VCaP (cell line): ENCODE results near the gene SLCO2A1.

Experiments used
- H3K27ac ChIP-seq: fragments of 450-650 bp; 2 replicates; pipeline ENCODE4 v1.5.1; 2017
- TF ChIP-seq, protein P1 (sequence below): fragments of 450-650 bp; conservative IDR thresholded peaks from 2 replicates; pipeline ENCODE4 v1.5.1; 2017; ENCODE audit warnings: mild to moderate bottlenecking, moderate library complexity

Gene SLCO2A1

DNA sequence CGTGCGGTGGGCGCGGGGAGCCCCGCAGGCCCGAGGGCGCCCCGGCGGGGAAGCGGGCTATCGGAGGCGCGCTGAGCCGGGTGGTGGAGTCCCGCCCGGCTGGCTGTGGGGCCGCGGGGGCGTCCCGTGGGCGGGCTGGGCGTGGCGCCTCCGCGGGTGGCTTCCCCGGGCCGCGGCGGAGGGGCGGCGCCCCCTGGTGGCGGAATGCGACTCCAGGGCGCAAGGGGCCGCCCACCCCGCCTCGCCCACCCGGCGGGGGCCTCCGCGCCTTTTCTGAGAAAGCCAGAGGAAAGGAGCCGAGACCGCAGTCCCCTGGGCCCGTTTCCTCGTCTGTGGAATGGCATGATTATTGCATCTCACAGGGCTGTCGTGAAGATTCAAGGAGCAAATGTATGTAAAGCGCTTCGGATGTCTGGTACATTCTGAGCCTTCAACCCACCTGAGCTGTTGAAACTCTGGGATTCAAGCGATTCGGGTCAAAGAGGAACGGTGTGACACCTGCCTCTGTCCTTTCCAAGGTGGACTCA is 102.1 kb downstream of the SLCO2A1 start:
- peak overlapping the region; percentile 52; the same call in 1 of the 2 replicates for H3K27ac ChIP-seq
- TF ChIP-seq, protein P1, sequence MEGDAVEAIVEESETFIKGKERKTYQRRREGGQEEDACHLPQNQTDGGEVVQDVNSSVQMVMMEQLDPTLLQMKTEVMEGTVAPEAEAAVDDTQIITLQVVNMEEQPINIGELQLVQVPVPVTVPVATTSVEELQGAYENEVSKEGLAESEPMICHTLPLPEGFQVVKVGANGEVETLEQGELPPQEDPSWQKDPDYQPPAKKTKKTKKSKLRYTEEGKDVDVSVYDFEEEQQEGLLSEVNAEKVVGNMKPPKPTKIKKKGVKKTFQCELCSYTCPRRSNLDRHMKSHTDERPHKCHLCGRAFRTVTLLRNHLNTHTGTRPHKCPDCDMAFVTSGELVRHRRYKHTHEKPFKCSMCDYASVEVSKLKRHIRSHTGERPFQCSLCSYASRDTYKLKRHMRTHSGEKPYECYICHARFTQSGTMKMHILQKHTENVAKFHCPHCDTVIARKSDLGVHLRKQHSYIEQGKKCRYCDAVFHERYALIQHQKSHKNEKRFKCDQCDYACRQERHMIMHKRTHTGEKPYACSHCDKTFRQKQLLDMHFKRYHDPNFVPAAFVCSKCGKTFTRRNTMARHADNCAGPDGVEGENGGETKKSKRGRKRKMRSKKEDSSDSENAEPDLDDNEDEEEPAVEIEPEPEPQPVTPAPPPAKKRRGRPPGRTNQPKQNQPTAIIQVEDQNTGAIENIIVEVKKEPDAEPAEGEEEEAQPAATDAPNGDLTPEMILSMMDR: peak; percentile 95

DNA sequence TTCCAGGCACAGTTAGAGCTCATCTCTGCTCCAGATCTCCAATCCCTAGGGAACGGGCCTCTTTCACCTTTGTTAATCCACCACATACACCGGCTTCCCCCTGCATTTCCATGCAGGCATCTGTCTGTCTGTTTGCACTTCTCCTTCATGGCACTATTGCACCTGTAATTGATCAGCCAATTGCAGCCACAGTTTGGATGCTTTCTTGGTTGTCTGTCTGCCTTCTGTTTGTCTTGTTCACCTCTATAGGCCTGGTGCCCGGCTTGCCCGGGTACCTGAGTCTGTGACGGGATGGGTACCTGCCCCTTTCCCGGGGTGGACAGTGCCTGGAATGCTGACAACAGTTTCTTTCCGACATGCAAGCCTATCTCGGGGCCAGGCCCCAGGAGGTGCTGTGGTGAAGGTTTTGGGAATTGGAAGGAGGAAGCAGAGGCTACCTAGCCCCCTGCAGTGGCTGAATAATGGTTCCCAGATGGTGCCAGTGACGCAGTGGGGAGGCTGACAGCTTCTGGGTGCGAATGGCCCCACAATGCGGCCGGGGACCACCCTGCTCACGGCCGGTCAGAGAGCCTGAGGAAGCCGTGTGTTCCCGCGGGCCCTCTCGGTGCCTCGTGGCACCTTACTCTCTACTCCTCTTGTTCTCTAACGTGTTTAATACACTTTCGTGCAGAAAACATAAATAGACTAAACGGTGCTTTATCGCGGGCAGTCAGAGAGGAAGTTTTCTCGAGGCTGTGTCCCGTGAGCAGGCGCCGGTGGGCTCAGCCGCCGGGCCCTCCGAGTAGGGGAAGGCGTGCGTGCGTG is 102.8 kb downstream of the SLCO2A1 start:
- TF ChIP-seq, protein P1: no peak
- H3K27ac ChIP-seq: peak overlapping the region; percentile 52; the same call in 1 of the 2 replicates

- TF ChIP-seq, protein P1: no peak
- H3K27ac ChIP-seq: no peak overlapping the region
Observed at GRCh38 chr3:133925960-133926735, 103.6 kb downstream of the SLCO2A1 start.

GRCh38 chr3:133924041-133924440 is 105.7 kb downstream of the SLCO2A1 start:
- TF ChIP-seq, protein P1: no peak

DNA sequence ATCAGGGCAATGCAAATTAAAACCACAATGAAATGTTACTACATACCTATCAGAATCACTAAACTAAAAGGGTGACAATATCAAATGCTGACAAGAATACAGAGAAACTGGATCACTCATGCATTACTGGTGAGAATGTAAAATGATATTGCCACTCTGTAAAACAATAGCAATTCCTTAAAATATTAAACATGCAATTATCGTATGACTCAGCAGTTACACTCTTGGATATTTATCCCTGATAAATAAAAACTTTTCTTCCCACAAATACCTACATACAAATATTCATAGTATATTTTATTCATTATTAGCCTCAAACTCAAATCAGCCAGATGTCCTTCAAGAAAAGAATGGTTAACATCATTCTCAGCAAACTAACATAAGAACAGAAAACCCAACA is 108.1 kb downstream of the SLCO2A1 start:
- no peak overlapping the region for H3K27ac ChIP-seq
- TF ChIP-seq, protein P1: no peak

More at GRCh38 chr3:133924041-133924440, 105.7 kb downstream of the SLCO2A1 start:
- no peak overlapping the region for H3K27ac ChIP-seq

- TF ChIP-seq, protein P1: no peak
- H3K27ac ChIP-seq: no peak overlapping the region
Observed at GRCh38 chr3:133917144-133917543, 112.6 kb downstream of the SLCO2A1 start.
